Measurements from ENCODE around the gene PLCL2. TPM values are rescaled to one million over a fixed set of nuclear protein-coding genes. Genes with fewer than 3 reads are reported as not detected.

The PLCL2 gene
- total and polyA plus RNA-seq, 7 donors = 8.0 to 12.6 (median 11.6) TPM

GRCh38 chr3:17028363-17028762, 143.6 kb downstream of the PLCL2 start:
- Histone ChIP-seq H3K4me3 (no peak overlapping the region), H3K36me3 (no peaks in the 10 kb centered on the region), H3K27me3 (no peaks in the 10 kb centered on the region), H3K4me1 (no peaks in the 10 kb centered on the region), H3K27ac (no peak overlapping the region), H3K9me3 (no peaks in the 10 kb centered on the region)
- no peak for DNase-seq
- intact Hi-C loops (cut with DNase I) = no loop called here
- no peak for TF ChIP-seq POLR2A (IDR thresholded peaks at IDR 0.05)
- TF ChIP-seq POLR2AphosphoS5 (IDR thresholded peaks at IDR 0.05) = no peak
- TF ChIP-seq CTCF (IDR thresholded peaks at IDR 0.05) = no peak
- no peak for TF ChIP-seq EP300 (IDR thresholded peaks at IDR 0.05)
- WGBS, 2 donors = 95% methylated on average over 4 of the region's 4 CpGs

- 56 to 61% methylated on average over 3 of the region's 3 CpGs for WGBS, 2 donors
- TF ChIP-seq POLR2AphosphoS5 (IDR thresholded peaks at IDR 0.05) (no peak), CTCF (IDR thresholded peaks at IDR 0.05) (no peak), EP300 (IDR thresholded peaks at IDR 0.05) (no peak)
- Histone ChIP-seq H3K4me3 (no peak overlapping the region), H3K36me3 (no peaks in the 10 kb centered on the region), H3K9me3 (no peaks in the 10 kb centered on the region), H3K4me1 (no peaks in the 10 kb centered on the region), H3K27ac (no peak overlapping the region), H3K27me3 (no peaks in the 10 kb centered on the region)
- intact Hi-C loops (cut with DNase I) = loop anchor here (5.0 kb wide), 1 partner anchor 423 kb away; the partner anchor contains the start of gene DAZL
- DNase-seq = no peak
These were observed 145.7 kb downstream of the PLCL2 start for GRCh38 chr3:17030438-17030837.

GRCh38 chr3:17030956-17031652, 146.3 kb downstream of the PLCL2 start:
- Histone ChIP-seq H3K9me3 (no peaks in the 10 kb centered on the region), H3K4me1 (no peaks in the 10 kb centered on the region), H3K4me3 (no peak overlapping the region), H3K27ac (no peak overlapping the region), H3K27me3 (no peaks in the 10 kb centered on the region), H3K36me3 (no peaks in the 10 kb centered on the region)
- intact Hi-C loops (cut with DNase I) = loop anchor here (5.0 kb wide), 1 partner anchor 424 kb away; the partner anchor contains the start of gene DAZL
- no peak for DNase-seq
- TF ChIP-seq POLR2AphosphoS5 (IDR thresholded peaks at IDR 0.05) (no peak), CTCF (IDR thresholded peaks at IDR 0.05) (no peak), EP300 (IDR thresholded peaks at IDR 0.05) (no peak), POLR2A (IDR thresholded peaks at IDR 0.05) (no peak)
- 87 to 88% methylated on average over 4 of the region's 4 CpGs for WGBS, 2 donors

- WGBS, 2 donors = 32 to 63% methylated on average over 3 of the region's 3 CpGs
- Histone ChIP-seq H3K4me1 (no peaks in the 10 kb centered on the region), H3K9me3 (no peaks in the 10 kb centered on the region), H3K27me3 (no peaks in the 10 kb centered on the region), H3K4me3 (no peak overlapping the region), H3K36me3 (no peaks in the 10 kb centered on the region), H3K27ac (no peak overlapping the region)
- no peak for DNase-seq
- TF ChIP-seq EP300 (IDR thresholded peaks at IDR 0.05) (no peak), POLR2AphosphoS5 (IDR thresholded peaks at IDR 0.05) (no peak), POLR2A (IDR thresholded peaks at IDR 0.05) (no peak), CTCF (IDR thresholded peaks at IDR 0.05) (peak in 3 of 4 experiments; percentile 18 to 45 (median 18))
- intact Hi-C loops (cut with DNase I) = loop anchor here (5.0 kb wide), 1 partner anchor 425 kb away; the partner anchor contains the start of gene DAZL
These were observed 147.8 kb downstream of the PLCL2 start for GRCh38 chr3:17032407-17033034.
